GM12878 (cell line): ENCODE data around the gene SLC34A3. TPM values are rescaled to one million over a fixed set of nuclear protein-coding genes. Genes with fewer than 3 reads are reported as not detected.

Experiments used
- CBX3 ChIP-seq: fragments of 200-600 bp; sonication (generic); IDR thresholded peaks from 2 replicates; pipeline ENCODE4 v1.6.1; 2016; ENCODE audit warnings: low read depth, borderline replicate concordance
- EED ChIP-seq: sonication (generic); IDR thresholded peaks from 2 replicates; pipeline ENCODE4 v1.6.1; 2016; ENCODE audit warnings: antibody characterized with exemption, low read depth
- HDAC6 ChIP-seq: fragments of 200-600 bp; sonication (generic); IDR thresholded peaks from one replicate; pipeline ENCODE4 v1.8.0; 2017; ENCODE audit warnings: antibody characterized with exemption; ENCODE audit not compliant: unreplicated experiment
- MEF2B ChIP-seq: fragments of 450-650 bp; IDR thresholded peaks from 2 replicates; pipeline ENCODE4 v1.6.1; 2018; ENCODE audit warnings: mild to moderate bottlenecking, moderate library complexity; ENCODE audit not compliant: partially characterized antibody, poor library complexity, severe bottlenecking
- NFYB ChIP-seq: IDR thresholded peaks from 2 replicates; pipeline ENCODE4 v1.6.1; 2011; ENCODE audit warnings: low read depth, mild to moderate bottlenecking, low read length, improper control_type of control experiment, moderate library complexity; ENCODE audit not compliant: insufficient read depth
- POLR2A ChIP-seq: IDR thresholded peaks from 2 replicates; pipeline ENCODE4 v1.6.1; 2011; ENCODE audit warnings: low read depth, mild to moderate bottlenecking, low read length
- SMARCA5 ChIP-seq: fragments of 450-650 bp; IDR thresholded peaks from 2 replicates; pipeline ENCODE4 v1.6.1; 2017; ENCODE audit warnings: mild to moderate bottlenecking
- STAT1 ChIP-seq: fragments of 450-650 bp; conservative IDR thresholded peaks from 2 replicates; pipeline ENCODE4 v1.6.1; 2014; ENCODE audit warnings: antibody characterized with exemption, mild to moderate bottlenecking
- SUPT20H ChIP-seq: IDR thresholded peaks from 2 replicates; pipeline ENCODE4 v1.6.1; 2011; ENCODE audit warnings: low read depth, mild to moderate bottlenecking, low read length, moderate library complexity, borderline replicate concordance; ENCODE audit not compliant: control insufficient read depth
- ZNF622 ChIP-seq: fragments of 450-650 bp; IDR thresholded peaks from 2 replicates; pipeline ENCODE4 v1.6.1; 2017; ENCODE audit warnings: mild to moderate bottlenecking, inconsistent platforms
- polyA plus RNA-seq, 11 experiments: library from polyadenylated mRNA; depleted of rRNA in 4 of 11; unstranded in 6 of 11; stranded (reverse) in 5 of 11; fragments of >200 nt; fragmentation: Nextera tagmentation in 4 of 11; fragmentation: Illumina TruSeq in 1 of 11; extraction: Ambion mirVana in 4 of 11; extraction: Trizol in 1 of 11; gene quantifications; 1 replicate in 1 of 11; 2 replicates in 10 of 11; pipeline versions ENCODE4 v1.2.1 to v1.2.3, GENCODE V29; 2011 to 2016; ENCODE audit warnings: inconsistent platforms in 2 of 11, missing spikeins in 2 of 11, low read depth in 1 of 11
- total RNA-seq, 4 experiments: library from RNA; depleted of rRNA in 3 of 4; stranded (reverse); fragments of >200 nt in 3 of 4; fragmentation: Illumina TruSeq in 1 of 4; extraction: Trizol in 1 of 4; gene quantifications; 2 replicates each; pipeline versions ENCODE4 v1.2.1 to v1.2.3, GENCODE V29; 2013 to 2021
- TF ChIP-seq, protein P1 (sequence below): IDR thresholded peaks from 2 replicates; pipeline ENCODE4 v1.6.1; 2011; ENCODE audit warnings: borderline replicate concordance, low read depth, mild to moderate bottlenecking, moderate library complexity, mixed read lengths, low read length; ENCODE audit not compliant: insufficient read depth; ENCODE audit errors: extremely low read length
- TF ChIP-seq, protein P2 (sequence below): fragments of 450-650 bp; IDR thresholded peaks from 2 replicates; pipeline ENCODE4 v1.6.1; 2017; ENCODE audit warnings: low read depth, mild to moderate bottlenecking, moderate library complexity
- TF ChIP-seq, protein P3 (sequence below): fragments of 450-650 bp; IDR thresholded peaks from 2 replicates; pipeline ENCODE4 v1.6.1; 2017; ENCODE audit warnings: antibody characterized with exemption, mild to moderate bottlenecking, moderate library complexity
- TF ChIP-seq, protein P4 (sequence below): fragments of 450-650 bp; IDR thresholded peaks from 2 replicates; pipeline ENCODE4 v1.6.1; 2016; ENCODE audit warnings: mild to moderate bottlenecking
- TF ChIP-seq, protein P5 (sequence below): fragments of 450-650 bp; IDR thresholded peaks from 2 replicates; pipeline ENCODE4 v1.6.1; 2018; ENCODE audit warnings: mild to moderate bottlenecking, low read depth, moderate library complexity; ENCODE audit not compliant: partially characterized antibody
- TF ChIP-seq, protein P6 (sequence below): IDR thresholded peaks from 2 replicates; pipeline ENCODE4 v1.6.1; 2012; ENCODE audit warnings: low read depth, low read length, improper control_type of control experiment

SLC34A3 gene
- total and polyA plus RNA-seq, 10 of the 15 experiments (the other 5 are each of a cell fraction or from before 2014, with no cell fraction given) = not detected

DNA sequence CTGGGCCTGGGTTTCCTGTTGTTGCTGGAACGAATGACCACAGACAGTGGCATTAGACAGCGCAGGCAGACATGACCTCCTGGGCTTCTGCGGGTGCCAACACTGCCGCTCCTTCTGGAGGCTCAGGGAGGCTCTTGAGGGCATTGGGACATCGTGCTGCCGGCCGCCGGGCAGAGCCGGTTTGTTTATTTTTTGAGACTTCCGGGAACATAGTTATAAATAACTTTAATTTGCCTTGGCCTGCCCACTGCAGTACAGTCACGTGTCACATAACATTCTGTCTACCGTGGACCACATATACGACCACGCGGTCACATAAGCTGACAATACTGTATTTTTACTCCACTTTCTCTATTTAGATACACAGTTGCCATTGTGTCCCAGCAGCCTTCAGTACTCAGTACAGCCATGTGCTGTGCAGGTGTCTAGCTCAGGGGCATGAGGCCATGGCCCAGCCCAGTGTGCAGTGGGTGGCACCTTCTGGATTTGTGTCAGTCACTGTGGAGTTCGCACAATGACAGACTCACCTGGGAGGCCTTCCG is 38.6 kb downstream of the SLC34A3 start (continued):
- TF ChIP-seq HDAC6 (no peak), EED (no peak), MEF2B (peak; percentile 60), ZNF622 (no peak), STAT1 (no peak), CBX3 (no peak), SMARCA5 (no peak), POLR2A (no peak; the same call in 1 of the 2 replicates), NFYB (no peak), SUPT20H (no peak)
- TF ChIP-seq, protein P1, sequence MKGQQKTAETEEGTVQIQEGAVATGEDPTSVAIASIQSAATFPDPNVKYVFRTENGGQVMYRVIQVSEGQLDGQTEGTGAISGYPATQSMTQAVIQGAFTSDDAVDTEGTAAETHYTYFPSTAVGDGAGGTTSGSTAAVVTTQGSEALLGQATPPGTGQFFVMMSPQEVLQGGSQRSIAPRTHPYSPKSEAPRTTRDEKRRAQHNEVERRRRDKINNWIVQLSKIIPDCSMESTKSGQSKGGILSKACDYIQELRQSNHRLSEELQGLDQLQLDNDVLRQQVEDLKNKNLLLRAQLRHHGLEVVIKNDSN = peak; percentile 52
- TF ChIP-seq, protein P2, sequence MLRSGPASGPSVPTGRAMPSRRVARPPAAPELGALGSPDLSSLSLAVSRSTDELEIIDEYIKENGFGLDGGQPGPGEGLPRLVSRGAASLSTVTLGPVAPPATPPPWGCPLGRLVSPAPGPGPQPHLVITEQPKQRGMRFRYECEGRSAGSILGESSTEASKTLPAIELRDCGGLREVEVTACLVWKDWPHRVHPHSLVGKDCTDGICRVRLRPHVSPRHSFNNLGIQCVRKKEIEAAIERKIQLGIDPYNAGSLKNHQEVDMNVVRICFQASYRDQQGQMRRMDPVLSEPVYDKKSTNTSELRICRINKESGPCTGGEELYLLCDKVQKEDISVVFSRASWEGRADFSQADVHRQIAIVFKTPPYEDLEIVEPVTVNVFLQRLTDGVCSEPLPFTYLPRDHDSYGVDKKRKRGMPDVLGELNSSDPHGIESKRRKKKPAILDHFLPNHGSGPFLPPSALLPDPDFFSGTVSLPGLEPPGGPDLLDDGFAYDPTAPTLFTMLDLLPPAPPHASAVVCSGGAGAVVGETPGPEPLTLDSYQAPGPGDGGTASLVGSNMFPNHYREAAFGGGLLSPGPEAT = no peak
- TF ChIP-seq, protein P3, sequence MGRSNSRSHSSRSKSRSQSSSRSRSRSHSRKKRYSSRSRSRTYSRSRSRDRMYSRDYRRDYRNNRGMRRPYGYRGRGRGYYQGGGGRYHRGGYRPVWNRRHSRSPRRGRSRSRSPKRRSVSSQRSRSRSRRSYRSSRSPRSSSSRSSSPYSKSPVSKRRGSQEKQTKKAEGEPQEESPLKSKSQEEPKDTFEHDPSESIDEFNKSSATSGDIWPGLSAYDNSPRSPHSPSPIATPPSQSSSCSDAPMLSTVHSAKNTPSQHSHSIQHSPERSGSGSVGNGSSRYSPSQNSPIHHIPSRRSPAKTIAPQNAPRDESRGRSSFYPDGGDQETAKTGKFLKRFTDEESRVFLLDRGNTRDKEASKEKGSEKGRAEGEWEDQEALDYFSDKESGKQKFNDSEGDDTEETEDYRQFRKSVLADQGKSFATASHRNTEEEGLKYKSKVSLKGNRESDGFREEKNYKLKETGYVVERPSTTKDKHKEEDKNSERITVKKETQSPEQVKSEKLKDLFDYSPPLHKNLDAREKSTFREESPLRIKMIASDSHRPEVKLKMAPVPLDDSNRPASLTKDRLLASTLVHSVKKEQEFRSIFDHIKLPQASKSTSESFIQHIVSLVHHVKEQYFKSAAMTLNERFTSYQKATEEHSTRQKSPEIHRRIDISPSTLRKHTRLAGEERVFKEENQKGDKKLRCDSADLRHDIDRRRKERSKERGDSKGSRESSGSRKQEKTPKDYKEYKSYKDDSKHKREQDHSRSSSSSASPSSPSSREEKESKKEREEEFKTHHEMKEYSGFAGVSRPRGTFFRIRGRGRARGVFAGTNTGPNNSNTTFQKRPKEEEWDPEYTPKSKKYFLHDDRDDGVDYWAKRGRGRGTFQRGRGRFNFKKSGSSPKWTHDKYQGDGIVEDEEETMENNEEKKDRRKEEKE = no peak
- TF ChIP-seq, protein P4, sequence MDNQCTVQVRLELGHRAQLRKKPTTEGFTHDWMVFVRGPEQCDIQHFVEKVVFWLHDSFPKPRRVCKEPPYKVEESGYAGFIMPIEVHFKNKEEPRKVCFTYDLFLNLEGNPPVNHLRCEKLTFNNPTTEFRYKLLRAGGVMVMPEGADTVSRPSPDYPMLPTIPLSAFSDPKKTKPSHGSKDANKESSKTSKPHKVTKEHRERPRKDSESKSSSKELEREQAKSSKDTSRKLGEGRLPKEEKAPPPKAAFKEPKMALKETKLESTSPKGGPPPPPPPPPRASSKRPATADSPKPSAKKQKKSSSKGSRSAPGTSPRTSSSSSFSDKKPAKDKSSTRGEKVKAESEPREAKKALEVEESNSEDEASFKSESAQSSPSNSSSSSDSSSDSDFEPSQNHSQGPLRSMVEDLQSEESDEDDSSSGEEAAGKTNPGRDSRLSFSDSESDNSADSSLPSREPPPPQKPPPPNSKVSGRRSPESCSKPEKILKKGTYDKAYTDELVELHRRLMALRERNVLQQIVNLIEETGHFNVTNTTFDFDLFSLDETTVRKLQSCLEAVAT = 0 out of 2 replicates have a peak, but pooled peaks have one; percentile 5
- TF ChIP-seq, protein P5, sequence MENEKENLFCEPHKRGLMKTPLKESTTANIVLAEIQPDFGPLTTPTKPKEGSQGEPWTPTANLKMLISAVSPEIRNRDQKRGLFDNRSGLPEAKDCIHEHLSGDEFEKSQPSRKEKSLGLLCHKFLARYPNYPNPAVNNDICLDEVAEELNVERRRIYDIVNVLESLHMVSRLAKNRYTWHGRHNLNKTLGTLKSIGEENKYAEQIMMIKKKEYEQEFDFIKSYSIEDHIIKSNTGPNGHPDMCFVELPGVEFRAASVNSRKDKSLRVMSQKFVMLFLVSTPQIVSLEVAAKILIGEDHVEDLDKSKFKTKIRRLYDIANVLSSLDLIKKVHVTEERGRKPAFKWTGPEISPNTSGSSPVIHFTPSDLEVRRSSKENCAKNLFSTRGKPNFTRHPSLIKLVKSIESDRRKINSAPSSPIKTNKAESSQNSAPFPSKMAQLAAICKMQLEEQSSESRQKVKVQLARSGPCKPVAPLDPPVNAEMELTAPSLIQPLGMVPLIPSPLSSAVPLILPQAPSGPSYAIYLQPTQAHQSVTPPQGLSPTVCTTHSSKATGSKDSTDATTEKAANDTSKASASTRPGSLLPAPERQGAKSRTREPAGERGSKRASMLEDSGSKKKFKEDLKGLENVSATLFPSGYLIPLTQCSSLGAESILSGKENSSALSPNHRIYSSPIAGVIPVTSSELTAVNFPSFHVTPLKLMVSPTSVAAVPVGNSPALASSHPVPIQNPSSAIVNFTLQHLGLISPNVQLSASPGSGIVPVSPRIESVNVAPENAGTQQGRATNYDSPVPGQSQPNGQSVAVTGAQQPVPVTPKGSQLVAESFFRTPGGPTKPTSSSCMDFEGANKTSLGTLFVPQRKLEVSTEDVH = no peak
- TF ChIP-seq, protein P6, sequence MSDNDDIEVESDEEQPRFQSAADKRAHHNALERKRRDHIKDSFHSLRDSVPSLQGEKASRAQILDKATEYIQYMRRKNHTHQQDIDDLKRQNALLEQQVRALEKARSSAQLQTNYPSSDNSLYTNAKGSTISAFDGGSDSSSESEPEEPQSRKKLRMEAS = peak; percentile 69; the same call in 1 of the 2 replicates
